ENCODE data around the gene CCDC170.

Gene CCDC170

DNA sequence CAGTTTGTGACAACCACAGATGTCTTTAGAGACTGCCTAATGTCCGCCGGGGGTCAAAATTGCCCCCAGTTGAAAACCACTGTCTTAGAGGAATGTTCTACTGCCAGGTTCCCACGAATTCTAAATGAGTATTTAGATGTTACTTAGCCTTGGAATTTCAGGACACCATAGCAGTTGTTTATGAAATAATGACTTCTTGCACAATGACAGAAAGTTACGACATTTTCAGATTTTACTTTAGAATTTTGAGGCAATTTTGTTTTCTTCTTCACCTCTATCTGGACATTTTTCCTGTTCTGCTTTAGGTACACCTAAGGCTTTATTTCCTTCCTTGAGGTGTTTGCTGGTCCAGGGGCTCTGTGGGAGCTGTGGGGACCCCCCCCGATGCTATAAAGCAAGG is 83.4 kb downstream of the CCDC170 start:
- Histone ChIP-seq H4K91ac (ENCODE audit: low read depth, low read length) (no peak overlapping the region), H3K36me3 (ENCODE audit: control insufficient read depth in 1 of 2, insufficient read depth in 2 of 2, low read length in 2 of 2) (no peaks in the 10 kb centered on the region), H3K4me3 (ENCODE audit: low read depth, low read length) (no peak overlapping the region), H3K14ac (ENCODE audit: low read length) (no peak overlapping the region), H2AK5ac (ENCODE audit: low read length) (no peak overlapping the region), H4K12ac (ENCODE audit: low read depth, low read length) (no peak overlapping the region), H4K8ac (ENCODE audit: low read depth, low read length) (no peak overlapping the region), H2BK120ac (ENCODE audit: insufficient read depth, low read length, poor library complexity) (no peak overlapping the region), H3K27me3 (ENCODE audit: insufficient read depth, low read length) (no peaks in the 10 kb centered on the region), H3K18ac (ENCODE audit: low read length) (no peak overlapping the region), H3K9ac (ENCODE audit: low read length) (no peak overlapping the region), H3K9me3 (ENCODE audit: insufficient read depth, low read depth, low read length) (no peaks in the 10 kb centered on the region), H3K79me2 (ENCODE audit: control insufficient read depth, insufficient read depth, low read length, poor library complexity) (no peaks in the 10 kb centered on the region), H2AFZ (ENCODE audit: insufficient read depth, low read length, poor library complexity) (no peak overlapping the region), H3K27ac (ENCODE audit: low read depth, low read length) (no peak overlapping the region), H3K4ac (ENCODE audit: low read depth, low read length) (no peak overlapping the region), H3K4me1 (ENCODE audit: control insufficient read depth in 1 of 2, insufficient read depth in 2 of 2, low read length in 2 of 2) (no peaks in the 10 kb centered on the region), H2BK5ac (ENCODE audit: low read depth, low read length, poor library complexity) (no peak overlapping the region), H3K4me2 (ENCODE audit: low read length) (no peak overlapping the region), H3K79me1 (ENCODE audit: low read length) (no peaks in the 10 kb centered on the region), H2BK12ac (ENCODE audit: low read length) (no peak overlapping the region), H3K23ac (ENCODE audit: low read length) (no peak overlapping the region)
- peak in 1 of 2 donors; percentile 57 for DNase-seq
- WGBS (ENCODE audit: extremely low coverage, insufficient coverage, insufficient read length) = no CpG with 5 or more reads among the region's 5 CpGs

DNA sequence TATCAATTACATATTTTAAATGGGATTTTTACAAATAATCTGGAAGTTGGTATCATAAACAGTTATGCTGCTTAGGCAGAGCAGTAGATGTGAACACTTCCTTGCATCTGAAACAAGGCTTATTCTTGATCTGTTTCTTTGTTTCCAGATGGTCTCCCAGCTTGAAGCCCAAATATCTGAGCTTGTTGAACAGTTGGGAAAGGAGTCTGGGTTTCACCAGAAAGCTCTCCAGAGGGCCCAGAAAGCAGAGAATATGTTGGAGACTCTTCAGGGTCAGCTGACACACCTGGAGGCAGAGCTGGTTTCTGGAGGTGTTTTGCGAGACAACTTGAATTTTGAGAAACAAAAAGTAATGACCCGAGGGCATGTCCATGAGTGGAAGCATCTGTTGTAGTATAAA is 91.9 kb downstream of the CCDC170 start:
- Histone ChIP-seq H3K18ac (ENCODE audit: low read length) (no peak overlapping the region), H3K9me3 (ENCODE audit: insufficient read depth, low read depth, low read length) (no peaks in the 10 kb centered on the region), H2BK12ac (ENCODE audit: low read length) (no peak overlapping the region), H2AK5ac (ENCODE audit: low read length) (no peak overlapping the region), H3K4me3 (ENCODE audit: low read depth, low read length) (no peak overlapping the region), H2BK120ac (ENCODE audit: insufficient read depth, low read length, poor library complexity) (no peak overlapping the region), H3K4ac (ENCODE audit: low read depth, low read length) (no peak overlapping the region), H3K27ac (ENCODE audit: low read depth, low read length) (no peak overlapping the region), H2AFZ (ENCODE audit: insufficient read depth, low read length, poor library complexity) (no peak overlapping the region), H3K23ac (ENCODE audit: low read length) (no peak overlapping the region), H3K9ac (ENCODE audit: low read length) (no peak overlapping the region), H2BK5ac (ENCODE audit: low read depth, low read length, poor library complexity) (no peak overlapping the region), H4K12ac (ENCODE audit: low read depth, low read length) (no peak overlapping the region), H3K36me3 (ENCODE audit: control insufficient read depth in 1 of 2, insufficient read depth in 2 of 2, low read length in 2 of 2) (no peaks in the 10 kb centered on the region), H4K8ac (ENCODE audit: low read depth, low read length) (no peak overlapping the region), H3K27me3 (ENCODE audit: insufficient read depth, low read length) (no peaks in the 10 kb centered on the region), H3K14ac (ENCODE audit: low read length) (no peak overlapping the region), H3K4me2 (ENCODE audit: low read length) (no peak overlapping the region), H3K79me2 (ENCODE audit: control insufficient read depth, insufficient read depth, low read length, poor library complexity) (no peaks in the 10 kb centered on the region), H3K79me1 (ENCODE audit: low read length) (no peaks in the 10 kb centered on the region), H4K91ac (ENCODE audit: low read depth, low read length) (no peak overlapping the region), H3K4me1 (ENCODE audit: control insufficient read depth in 1 of 2, insufficient read depth in 2 of 2, low read length in 2 of 2) (no peaks in the 10 kb centered on the region)
- no peak for DNase-seq
- no CpG with 5 or more reads among the region's 2 CpGs for WGBS (ENCODE audit: extremely low coverage, insufficient coverage, insufficient read length)

DNA sequence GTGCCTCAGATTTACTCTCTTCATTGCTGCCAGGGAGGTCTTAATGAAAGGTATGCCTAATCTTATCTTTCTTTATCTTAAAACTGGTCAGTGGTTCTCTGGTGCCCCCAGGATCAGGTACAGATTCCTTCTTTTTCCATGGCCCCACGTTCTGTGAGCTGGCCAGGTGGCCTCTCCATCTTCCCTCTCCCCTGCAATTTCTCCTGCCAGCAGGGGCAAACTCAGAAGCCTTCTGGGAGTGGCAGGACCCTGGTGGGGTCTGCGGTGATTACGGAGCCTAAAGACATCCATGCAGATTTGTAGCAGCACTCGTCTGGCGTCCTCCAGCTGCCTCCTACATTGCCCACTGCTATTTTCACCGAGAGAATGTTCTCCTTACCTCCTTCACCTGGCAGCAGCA is 95.8 kb downstream of the CCDC170 start:
- no peak overlapping the region for H2BK5ac ChIP-seq (ENCODE audit: low read depth, low read length, poor library complexity)
- H3K4me1 ChIP-seq (ENCODE audit: control insufficient read depth in 1 of 2, insufficient read depth in 2 of 2, low read length in 2 of 2) = no peaks in the 10 kb centered on the region
- no peak overlapping the region for H3K9ac ChIP-seq (ENCODE audit: low read length)
- no peak overlapping the region for H4K91ac ChIP-seq (ENCODE audit: low read depth, low read length)
- H3K14ac ChIP-seq (ENCODE audit: low read length) = no peak overlapping the region
- H2AK5ac ChIP-seq (ENCODE audit: low read length) = no peak overlapping the region
- H3K18ac ChIP-seq (ENCODE audit: low read length) = no peak overlapping the region
- no peaks in the 10 kb centered on the region for H3K79me1 ChIP-seq (ENCODE audit: low read length)
- H3K9me3 ChIP-seq (ENCODE audit: insufficient read depth, low read depth, low read length) = no peaks in the 10 kb centered on the region
- no peak overlapping the region for H4K12ac ChIP-seq (ENCODE audit: low read depth, low read length)
- H2AFZ ChIP-seq (ENCODE audit: insufficient read depth, low read length, poor library complexity) = no peak overlapping the region
- no peak overlapping the region for H2BK12ac ChIP-seq (ENCODE audit: low read length)
- H3K4me3 ChIP-seq (ENCODE audit: low read depth, low read length) = no peak overlapping the region
- no peak for DNase-seq
- no peak overlapping the region for H2BK120ac ChIP-seq (ENCODE audit: insufficient read depth, low read length, poor library complexity)
- H3K27me3 ChIP-seq (ENCODE audit: insufficient read depth, low read length) = no peaks in the 10 kb centered on the region
- no peak overlapping the region for H3K4ac ChIP-seq (ENCODE audit: low read depth, low read length)
- H3K4me2 ChIP-seq (ENCODE audit: low read length) = no peak overlapping the region
- no peak overlapping the region for H3K23ac ChIP-seq (ENCODE audit: low read length)
- no peak overlapping the region for H3K27ac ChIP-seq (ENCODE audit: low read depth, low read length)
- no peaks in the 10 kb centered on the region for H3K36me3 ChIP-seq (ENCODE audit: control insufficient read depth in 1 of 2, insufficient read depth in 2 of 2, low read length in 2 of 2)
- H4K8ac ChIP-seq (ENCODE audit: low read depth, low read length) = no peak overlapping the region
- H3K79me2 ChIP-seq (ENCODE audit: control insufficient read depth, insufficient read depth, low read length, poor library complexity) = no peaks in the 10 kb centered on the region
- WGBS (ENCODE audit: extremely low coverage, insufficient coverage, insufficient read length) = no CpG with 5 or more reads among the region's 6 CpGs

DNA sequence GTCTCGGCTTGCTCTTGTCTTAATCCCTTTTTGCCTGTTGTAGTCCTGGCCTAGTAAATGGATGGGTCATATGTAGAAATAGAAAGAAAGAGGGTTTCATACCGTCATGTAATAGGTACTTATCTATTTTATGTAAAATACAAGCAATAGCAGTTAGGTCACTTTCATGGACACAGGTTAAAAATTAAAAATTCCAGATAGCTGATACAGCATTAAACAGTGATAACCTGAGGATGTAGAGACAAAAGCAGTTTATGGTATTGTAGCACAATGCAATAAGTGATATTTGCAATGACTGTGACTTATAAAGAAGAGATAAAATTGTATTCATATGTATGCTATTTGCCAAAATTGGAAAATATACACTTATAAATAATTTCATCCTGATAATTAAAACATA is 96.9 kb downstream of the CCDC170 start:
- no peaks in the 10 kb centered on the region for H3K79me2 ChIP-seq (ENCODE audit: control insufficient read depth, insufficient read depth, low read length, poor library complexity)
- no peak overlapping the region for H2BK12ac ChIP-seq (ENCODE audit: low read length)
- H4K12ac ChIP-seq (ENCODE audit: low read depth, low read length) = no peak overlapping the region
- no peak overlapping the region for H3K27ac ChIP-seq (ENCODE audit: low read depth, low read length)
- H3K79me1 ChIP-seq (ENCODE audit: low read length) = no peaks in the 10 kb centered on the region
- H3K27me3 ChIP-seq (ENCODE audit: insufficient read depth, low read length) = no peaks in the 10 kb centered on the region
- no peak overlapping the region for H3K23ac ChIP-seq (ENCODE audit: low read length)
- H2BK120ac ChIP-seq (ENCODE audit: insufficient read depth, low read length, poor library complexity) = no peak overlapping the region
- no peak overlapping the region for H3K18ac ChIP-seq (ENCODE audit: low read length)
- H3K9me3 ChIP-seq (ENCODE audit: insufficient read depth, low read depth, low read length) = no peaks in the 10 kb centered on the region
- H3K36me3 ChIP-seq (ENCODE audit: control insufficient read depth in 1 of 2, insufficient read depth in 2 of 2, low read length in 2 of 2) = no peaks in the 10 kb centered on the region
- H3K4ac ChIP-seq (ENCODE audit: low read depth, low read length) = no peak overlapping the region
- H3K14ac ChIP-seq (ENCODE audit: low read length) = no peak overlapping the region
- H3K9ac ChIP-seq (ENCODE audit: low read length) = no peak overlapping the region
- H2AFZ ChIP-seq (ENCODE audit: insufficient read depth, low read length, poor library complexity) = no peak overlapping the region
- no CpG with 5 or more reads among the region's 2 CpGs for WGBS (ENCODE audit: extremely low coverage, insufficient coverage, insufficient read length)
- DNase-seq = no peak
- no peaks in the 10 kb centered on the region for H3K4me1 ChIP-seq (ENCODE audit: control insufficient read depth in 1 of 2, insufficient read depth in 2 of 2, low read length in 2 of 2)
- no peak overlapping the region for H4K8ac ChIP-seq (ENCODE audit: low read depth, low read length)
- H3K4me2 ChIP-seq (ENCODE audit: low read length) = no peak overlapping the region
- no peak overlapping the region for H4K91ac ChIP-seq (ENCODE audit: low read depth, low read length)
- no peak overlapping the region for H2BK5ac ChIP-seq (ENCODE audit: low read depth, low read length, poor library complexity)
- H3K4me3 ChIP-seq (ENCODE audit: low read depth, low read length) = no peak overlapping the region
- no peak overlapping the region for H2AK5ac ChIP-seq (ENCODE audit: low read length)
